Vein endothelial cell (primary cell): ENCODE data around the gene NTSR1. TPM values are rescaled to one million over a fixed set of nuclear protein-coding genes. Genes with fewer than 3 reads are reported as not detected.

Source experiments
- total RNA-seq: library from RNA; depleted of rRNA; stranded (reverse); fragments of >200 nt; gene quantifications from 2 replicates; pipeline ENCODE4 v1.2.3, GENCODE V29; 2012

NTSR1 gene
- total RNA-seq: not detected in 2 replicates

DNA sequence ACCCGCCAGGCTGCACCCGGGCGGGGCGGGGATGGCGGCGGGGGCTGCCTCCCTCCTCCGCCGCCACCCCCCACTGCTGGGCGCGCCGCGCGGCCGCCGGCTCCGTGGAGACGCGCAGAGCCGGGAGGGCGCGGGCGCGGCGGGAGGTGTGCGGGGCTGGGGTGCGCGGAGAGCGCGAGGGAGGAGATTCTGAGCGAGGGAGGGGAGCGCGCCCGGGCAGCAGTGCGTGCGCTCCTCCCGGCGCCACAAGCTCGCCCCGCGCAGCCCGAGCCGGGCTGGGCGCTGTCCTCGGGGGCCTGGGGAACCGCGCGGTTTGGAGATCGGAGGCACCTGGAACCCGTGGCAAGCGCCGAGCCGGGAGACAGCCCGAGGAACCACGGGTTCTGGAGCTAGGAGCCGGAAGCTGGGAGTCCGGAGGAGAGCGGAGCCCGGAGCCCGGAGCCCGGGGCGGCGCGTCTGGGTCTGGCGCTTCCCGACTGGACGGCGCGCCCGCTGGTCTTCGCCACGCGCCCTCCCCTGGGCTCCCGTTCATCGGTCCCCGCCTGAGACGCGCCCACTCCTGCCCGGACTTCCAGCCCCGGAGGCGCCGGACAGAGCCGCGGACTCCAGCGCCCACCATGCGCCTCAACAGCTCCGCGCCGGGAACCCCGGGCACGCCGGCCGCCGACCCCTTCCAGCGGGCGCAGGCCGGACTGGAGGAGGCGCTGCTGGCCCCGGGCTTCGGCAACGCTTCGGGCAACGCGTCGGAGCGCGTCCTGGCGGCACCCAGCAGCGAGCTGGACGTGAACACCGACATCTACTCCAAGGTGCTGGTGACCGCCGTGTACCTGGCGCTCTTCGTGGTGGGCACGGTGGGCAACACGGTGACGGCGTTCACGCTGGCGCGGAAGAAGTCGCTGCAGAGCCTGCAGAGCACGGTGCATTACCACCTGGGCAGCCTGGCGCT lies at the start of gene NTSR1:
Gene NTSR1 (plus strand): TSS at position 246 of the 946 bp plus-strand sequence. CDS start 372 bp downstream, at position 618.

DNA sequence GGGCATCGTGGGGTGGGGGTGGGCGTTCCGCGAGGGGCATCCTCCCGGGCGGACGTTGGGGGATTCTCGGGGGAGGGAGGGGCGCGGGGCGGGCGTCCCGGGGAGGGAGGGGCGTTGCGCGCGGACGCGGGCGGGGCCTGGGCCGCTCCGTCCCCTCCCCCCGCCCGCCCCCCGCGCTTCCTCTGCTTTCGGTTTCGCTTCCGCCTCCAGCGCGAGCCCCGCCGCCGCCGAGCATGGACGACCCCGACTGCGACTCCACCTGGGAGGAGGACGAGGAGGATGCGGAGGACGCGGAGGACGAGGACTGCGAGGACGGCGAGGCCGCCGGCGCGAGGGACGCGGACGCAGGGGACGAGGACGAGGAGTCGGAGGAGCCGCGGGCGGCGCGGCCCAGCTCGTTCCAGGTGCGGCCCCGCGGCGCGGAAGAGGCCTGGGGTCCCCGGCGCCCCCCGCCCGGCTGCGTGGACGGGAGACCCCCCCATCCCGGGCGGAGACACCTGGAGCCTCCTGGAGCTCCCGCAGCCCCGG lies 96.1 kb downstream of the NTSR1 start, which contains the start of gene OGFR:
Gene OGFR (plus strand): TSS at position 209 of the 528 bp plus-strand sequence. CDS start 25 bp downstream, at position 234.

Other genes starting within 250 kb of the NTSR1 start
- not detected in 2 replicates for gene GATA5, start 232.8 kb upstream of the NTSR1 start, total RNA-seq
- 1.6 and 3.1 TPM in 2 replicates for gene SLCO4A1, start 66.3 kb upstream of the NTSR1 start, total RNA-seq
- gene MRGBP, start 87.6 kb downstream of the NTSR1 start, total RNA-seq: 21.2 and 22.9 TPM in 2 replicates
- 34.5 and 34.9 TPM in 2 replicates for gene OGFR, start 96.0 kb downstream of the NTSR1 start, total RNA-seq
- 0.19 and 0.65 TPM in 2 replicates for gene COL9A3, start 108.2 kb downstream of the NTSR1 start, total RNA-seq
- gene TCFL5, start 153.0 kb downstream of the NTSR1 start, total RNA-seq: 10.1 and 11.4 TPM in 2 replicates
- 54.9 and 55.2 TPM in 2 replicates for gene DIDO1, start 217.7 kb downstream of the NTSR1 start, total RNA-seq
- 41.7 and 45.4 TPM in 2 replicates for gene GID8, start 229.3 kb downstream of the NTSR1 start, total RNA-seq
- gene SLC17A9, start 243.9 kb downstream of the NTSR1 start, total RNA-seq: 15.4 and 17.7 TPM in 2 replicates